NCI-H2107 (cell line): ENCODE results near the gene GFM2.
"Not testable (repeated sequence)": the region's sequence is repeated elsewhere in the genome, so short reads cannot be mapped to it uniquely, and the experiment has no call there.

Experiments used
- DNase-seq: peaks from one replicate; lab custom pipeline; 2025; lab: John Stamatoyannopoulos, UW

GFM2 gene

DNA sequence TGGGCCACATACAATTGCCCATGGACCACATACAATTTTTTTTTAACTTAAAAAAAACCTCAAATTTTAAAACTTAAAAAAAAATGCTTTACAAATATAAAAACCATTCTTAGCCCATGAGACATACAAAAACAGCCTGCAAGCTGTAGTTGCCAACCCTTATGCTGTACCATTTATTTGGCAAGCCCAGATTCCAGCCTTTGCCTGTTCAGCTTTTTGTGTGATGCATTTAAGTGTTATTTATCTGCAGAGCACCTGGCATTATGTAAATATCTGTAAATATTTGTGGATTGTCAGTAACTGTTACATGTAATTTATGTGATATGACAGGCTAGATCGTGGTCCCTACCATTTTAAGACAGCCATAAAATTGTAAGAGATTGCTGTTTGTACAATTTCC is 49.3 kb downstream of the GFM2 start:
- no peak for DNase-seq

DNA sequence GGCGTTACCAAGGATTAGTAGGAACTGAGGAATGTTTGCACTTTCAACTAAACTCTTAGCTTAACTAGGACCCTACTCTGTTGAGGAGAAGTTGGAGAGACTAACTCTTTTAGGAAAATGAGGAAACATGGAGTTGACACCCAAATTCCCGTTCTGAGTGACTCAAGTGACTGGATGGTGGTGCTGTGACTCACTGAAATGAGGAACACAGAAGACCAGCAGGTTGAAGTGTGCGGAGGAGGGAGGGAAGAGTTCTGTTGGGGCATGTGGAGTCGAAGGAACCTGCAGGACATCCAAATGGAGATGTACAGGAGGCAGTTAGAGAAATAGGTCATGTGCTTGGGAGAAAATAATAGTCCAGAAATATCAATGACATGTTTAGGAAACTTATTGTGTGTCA is 73.7 kb downstream of the GFM2 start:
- no peak for DNase-seq

- no peak for DNase-seq
Observed at GRCh38 chr5:74686962-74687751, 79.8 kb downstream of the GFM2 start.

DNA sequence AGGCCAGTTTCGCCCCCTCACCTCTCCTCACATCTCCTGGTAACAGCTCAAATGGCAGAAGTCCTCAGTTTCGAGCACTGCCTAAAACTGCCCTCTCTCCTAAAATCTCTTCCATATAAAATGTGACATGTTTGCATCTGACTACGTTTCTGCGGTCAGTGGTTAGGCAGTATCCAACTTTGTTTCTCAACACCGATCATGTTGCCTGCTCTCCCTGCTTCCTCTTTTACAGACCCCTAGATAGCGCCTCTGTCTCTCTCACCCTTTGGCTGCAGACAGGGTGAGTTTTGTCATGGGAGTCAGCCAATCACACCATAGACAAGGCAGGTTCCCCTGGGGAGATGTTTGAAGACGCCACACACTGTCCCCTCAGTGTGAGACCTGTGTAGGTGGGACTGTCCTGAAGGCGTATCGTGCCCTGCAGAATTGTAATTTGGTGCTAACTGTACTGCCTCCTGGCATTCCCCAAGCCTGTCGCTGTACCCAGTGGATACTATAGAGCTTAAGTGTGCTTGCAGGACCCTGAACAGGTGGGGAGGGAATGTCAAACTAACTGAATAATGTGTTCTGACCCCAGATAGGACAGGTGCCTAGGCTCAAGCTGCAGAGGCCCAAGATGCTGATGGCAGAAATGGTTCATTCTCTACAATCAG is 80.8 kb downstream of the GFM2 start:
- DNase-seq = no peak

DNA sequence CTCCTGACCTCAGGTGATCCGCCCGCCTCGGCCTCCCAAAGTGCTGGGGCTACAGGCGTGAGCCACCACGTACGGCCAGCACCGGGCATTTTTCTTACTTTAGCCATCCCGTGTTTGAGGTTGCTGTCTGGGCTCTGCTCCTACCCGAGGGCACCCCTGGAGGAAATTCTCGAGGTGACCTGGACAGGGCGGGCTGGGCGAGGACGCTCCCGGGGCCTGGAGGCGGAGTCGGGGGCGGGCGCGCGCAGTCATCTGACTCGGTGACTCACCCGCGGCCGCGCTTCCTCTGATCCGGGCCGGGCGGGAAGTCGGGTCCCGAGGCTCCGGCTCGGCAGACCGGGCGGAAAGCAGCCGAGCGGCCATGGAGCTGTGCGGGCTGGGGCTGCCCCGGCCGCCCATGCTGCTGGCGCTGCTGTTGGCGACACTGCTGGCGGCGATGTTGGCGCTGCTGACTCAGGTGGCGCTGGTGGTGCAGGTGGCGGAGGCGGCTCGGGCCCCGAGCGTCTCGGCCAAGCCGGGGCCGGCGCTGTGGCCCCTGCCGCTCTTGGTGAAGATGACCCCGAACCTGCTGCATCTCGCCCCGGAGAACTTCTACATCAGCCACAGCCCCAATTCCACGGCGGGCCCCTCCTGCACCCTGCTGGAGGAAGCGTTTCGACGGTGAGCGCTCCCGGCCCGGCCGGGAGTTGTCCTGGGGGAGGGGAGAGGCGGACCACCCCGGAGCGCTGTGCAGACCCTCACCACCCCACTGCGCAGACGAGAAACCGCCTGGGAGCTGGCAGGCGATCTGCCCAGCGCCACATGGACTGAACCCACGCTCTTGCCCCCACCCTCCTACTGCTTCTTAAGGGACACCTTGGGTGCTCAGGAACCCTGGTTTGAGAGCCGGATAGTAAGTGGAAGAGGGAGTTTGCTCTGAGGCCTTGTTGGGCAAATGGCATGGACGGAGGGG is 81.7 kb downstream of the GFM2 start, which contains the start of gene HEXB:
HEXB (plus strand) TSS at position 334 of the 952 bp plus-strand sequence; CDS start at position 362, 28 bp downstream.
- DNase-seq = peak; percentile 6

DNA sequence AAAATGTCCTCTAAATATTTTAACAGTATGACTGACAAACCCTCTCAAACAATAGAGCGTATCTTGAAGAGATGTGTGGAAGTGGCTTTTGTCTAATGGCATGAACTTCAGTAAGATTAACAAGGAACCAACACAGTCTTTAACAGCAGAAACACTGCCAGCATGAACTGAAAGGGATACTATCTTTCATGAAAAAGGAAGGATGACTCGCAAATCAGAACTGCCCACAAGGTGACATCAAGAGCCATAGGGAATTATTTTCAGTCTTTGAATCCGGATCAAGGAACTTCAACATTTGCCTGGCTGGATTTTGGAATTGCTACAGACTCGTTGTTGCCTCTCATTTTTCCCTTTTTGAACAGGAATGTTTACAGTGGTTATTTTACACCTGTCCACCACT is 87.0 kb downstream of the GFM2 start:
- DNase-seq = no peak

GRCh38 chr5:74679300-74679699 is 87.6 kb downstream of the GFM2 start:
- not testable (repeated sequence) for DNase-seq

DNA sequence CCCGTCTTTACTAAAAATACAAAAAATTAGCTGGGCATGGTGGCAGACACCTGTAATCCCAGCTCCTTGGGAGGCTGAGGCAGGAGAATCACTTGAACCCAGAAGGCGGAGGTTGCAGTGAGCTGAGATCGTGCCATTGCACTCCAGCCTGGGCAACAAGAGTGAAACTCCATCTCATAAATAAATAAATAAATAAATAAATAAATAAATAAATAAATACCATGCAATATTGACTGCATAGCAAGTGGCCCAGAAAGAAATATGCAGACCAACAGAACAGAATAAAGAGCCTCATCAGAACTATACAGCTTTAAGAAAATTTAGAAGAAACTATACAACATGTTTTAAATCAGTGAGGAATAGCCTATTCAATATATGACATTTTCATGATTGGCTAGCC is 88.8 kb downstream of the GFM2 start:
- DNase-seq = not testable (repeated sequence)

GRCh38 chr5:74676466-74676865 is 90.5 kb downstream of the GFM2 start:
- DNase-seq = not testable (repeated sequence)

DNA sequence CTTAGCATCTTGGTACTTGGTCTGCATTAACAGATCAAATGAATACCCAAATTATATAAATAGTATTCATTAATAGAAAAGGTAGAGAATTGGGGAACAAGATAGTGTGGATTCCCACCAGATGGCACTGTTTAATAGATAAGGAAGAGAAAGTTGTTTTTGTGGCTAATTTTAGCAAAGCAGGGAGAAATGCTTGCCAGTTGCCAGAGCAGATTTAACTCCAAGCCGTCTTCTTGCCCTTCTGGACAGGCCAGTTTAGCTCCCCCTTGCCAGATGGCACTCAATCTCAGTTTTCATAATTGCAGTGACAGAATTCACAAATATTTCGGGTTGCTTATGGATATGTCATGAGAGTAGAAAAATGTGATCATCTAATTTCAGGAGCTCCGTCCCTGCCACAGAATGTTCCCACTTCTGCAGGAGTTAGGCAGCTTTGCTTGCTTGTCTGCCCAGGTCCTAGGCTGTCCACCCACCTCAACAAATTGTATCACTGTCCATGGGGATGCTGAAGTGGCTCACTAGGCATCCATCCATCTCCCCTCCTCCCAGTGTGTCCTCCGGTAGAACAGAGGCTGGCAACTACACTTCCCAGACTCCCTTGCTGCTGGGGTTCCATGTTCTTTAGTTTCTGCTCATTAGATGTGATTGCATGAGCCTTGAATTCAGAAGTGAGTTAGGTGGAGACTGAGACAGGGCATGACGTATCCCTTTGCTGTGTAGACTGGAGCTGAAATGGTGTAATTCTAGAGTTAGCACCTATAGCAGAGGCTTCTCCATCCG is 93.7 kb downstream of the GFM2 start:
- no peak for DNase-seq

DNA sequence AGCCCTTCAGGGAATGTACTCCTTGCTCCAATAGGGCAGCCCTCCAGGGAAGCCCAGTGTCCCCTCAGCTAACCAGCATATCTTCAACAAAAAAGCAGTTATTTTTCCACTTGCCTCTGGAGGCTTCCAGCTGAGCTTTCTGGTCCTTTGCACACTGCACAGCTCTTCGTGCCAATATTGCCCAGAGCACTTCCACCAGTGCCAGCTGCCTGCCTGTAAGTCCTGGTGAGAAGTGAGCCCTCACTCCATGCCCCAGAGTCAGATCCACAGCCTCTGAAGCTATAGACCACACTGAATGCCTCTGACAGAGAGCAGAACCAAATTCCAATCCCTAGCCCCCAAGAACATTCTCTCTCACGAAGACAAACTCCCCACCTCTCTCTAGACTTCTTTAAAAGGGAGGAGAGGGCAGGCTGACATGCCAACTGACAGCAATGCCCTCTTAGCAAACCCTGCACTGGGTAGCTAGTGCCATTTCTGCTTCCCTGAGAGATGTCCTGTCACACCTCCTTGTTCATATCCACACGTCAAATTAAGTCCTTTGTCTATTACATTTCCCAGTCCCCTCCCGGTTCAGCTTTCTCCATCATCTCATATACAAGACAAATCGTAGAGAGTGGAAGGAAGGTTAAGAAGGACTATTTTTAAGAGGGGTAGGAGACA is 94.6 kb downstream of the GFM2 start:
- DNase-seq = no peak
